Measurements from ENCODE around the gene DAAM1.

DNA sequence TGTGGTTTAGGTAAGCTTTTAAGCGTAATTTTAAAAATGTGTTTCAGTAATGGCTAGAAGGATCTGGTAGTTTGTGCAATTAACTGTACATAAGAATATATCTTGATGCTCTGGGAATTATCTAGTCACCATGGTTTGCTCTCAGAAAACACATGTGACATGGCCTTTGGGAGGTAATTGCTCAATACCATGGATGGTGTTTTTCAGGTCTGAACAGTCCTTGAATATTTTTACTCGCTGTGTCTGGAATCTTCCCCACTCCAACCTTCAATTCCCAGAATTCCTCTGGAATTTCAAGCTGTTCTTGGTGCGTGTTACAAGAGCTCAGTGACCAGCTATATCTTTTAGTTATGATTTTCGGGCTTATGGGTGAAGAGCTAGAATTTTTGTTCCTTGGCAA is 85.3 kb downstream of the DAAM1 start:
- no peak for TF ChIP-seq BHLHE40 (IDR thresholded peaks at IDR 0.05; ENCODE audit: borderline replicate concordance)
- no peak for TF ChIP-seq SUZ12 (IDR thresholded peaks at IDR 0.05)
- TF ChIP-seq ZNF384 (IDR thresholded peaks at IDR 0.05): no peak
- no peak for TF ChIP-seq TARDBP (IDR thresholded peaks at IDR 0.05)
- no peak for TF ChIP-seq FOXA1 (IDR thresholded peaks at IDR 0.05)
- TF ChIP-seq NFRKB (IDR thresholded peaks at IDR 0.05): no peak
- no peak for TF ChIP-seq HDGF (IDR thresholded peaks at IDR 0.05; ENCODE audit: borderline replicate concordance)
- no peak for TF ChIP-seq ARNT (IDR thresholded peaks at IDR 0.05)

Data from HEK293T (cell line).